ENCODE data around the gene PIGS. TPM values are rescaled to one million over a fixed set of nuclear protein-coding genes. Genes with fewer than 3 reads are reported as not detected.

The PIGS gene
- total and polyA plus RNA-seq, 9 of the 15 experiments (the other 6 are each of a cell fraction or from before 2014, with no cell fraction given): 47.5 to 138 (median 57.6) TPM

DNA sequence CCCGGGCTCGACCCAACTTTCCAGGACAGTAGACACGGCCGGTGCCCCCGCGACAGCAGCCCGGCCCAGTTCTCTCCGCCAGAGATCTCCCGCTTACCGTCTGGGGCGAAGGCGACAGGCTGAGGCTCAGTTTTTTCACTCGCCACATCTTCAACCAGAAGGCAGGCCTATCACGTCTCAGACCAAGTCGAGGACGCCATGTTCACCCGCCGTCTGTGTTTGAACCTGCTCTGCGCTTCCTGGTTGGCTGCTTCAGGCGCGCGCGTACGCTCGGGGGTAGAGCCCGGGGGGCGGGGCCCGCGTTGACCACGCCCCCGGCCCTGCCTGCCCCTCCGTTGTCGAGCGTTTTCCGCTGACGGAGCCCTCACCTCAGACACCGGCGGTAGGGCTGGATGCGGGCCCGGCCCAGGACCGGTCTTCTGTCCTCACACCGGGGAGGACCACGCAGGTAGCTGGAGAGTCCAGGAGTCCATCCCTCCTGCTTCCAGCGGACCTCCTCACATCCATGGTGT is 27.5 kb upstream of the PIGS start, which contains the start of gene SPAG5 (continued):
- TF ChIP-seq, protein P1, sequence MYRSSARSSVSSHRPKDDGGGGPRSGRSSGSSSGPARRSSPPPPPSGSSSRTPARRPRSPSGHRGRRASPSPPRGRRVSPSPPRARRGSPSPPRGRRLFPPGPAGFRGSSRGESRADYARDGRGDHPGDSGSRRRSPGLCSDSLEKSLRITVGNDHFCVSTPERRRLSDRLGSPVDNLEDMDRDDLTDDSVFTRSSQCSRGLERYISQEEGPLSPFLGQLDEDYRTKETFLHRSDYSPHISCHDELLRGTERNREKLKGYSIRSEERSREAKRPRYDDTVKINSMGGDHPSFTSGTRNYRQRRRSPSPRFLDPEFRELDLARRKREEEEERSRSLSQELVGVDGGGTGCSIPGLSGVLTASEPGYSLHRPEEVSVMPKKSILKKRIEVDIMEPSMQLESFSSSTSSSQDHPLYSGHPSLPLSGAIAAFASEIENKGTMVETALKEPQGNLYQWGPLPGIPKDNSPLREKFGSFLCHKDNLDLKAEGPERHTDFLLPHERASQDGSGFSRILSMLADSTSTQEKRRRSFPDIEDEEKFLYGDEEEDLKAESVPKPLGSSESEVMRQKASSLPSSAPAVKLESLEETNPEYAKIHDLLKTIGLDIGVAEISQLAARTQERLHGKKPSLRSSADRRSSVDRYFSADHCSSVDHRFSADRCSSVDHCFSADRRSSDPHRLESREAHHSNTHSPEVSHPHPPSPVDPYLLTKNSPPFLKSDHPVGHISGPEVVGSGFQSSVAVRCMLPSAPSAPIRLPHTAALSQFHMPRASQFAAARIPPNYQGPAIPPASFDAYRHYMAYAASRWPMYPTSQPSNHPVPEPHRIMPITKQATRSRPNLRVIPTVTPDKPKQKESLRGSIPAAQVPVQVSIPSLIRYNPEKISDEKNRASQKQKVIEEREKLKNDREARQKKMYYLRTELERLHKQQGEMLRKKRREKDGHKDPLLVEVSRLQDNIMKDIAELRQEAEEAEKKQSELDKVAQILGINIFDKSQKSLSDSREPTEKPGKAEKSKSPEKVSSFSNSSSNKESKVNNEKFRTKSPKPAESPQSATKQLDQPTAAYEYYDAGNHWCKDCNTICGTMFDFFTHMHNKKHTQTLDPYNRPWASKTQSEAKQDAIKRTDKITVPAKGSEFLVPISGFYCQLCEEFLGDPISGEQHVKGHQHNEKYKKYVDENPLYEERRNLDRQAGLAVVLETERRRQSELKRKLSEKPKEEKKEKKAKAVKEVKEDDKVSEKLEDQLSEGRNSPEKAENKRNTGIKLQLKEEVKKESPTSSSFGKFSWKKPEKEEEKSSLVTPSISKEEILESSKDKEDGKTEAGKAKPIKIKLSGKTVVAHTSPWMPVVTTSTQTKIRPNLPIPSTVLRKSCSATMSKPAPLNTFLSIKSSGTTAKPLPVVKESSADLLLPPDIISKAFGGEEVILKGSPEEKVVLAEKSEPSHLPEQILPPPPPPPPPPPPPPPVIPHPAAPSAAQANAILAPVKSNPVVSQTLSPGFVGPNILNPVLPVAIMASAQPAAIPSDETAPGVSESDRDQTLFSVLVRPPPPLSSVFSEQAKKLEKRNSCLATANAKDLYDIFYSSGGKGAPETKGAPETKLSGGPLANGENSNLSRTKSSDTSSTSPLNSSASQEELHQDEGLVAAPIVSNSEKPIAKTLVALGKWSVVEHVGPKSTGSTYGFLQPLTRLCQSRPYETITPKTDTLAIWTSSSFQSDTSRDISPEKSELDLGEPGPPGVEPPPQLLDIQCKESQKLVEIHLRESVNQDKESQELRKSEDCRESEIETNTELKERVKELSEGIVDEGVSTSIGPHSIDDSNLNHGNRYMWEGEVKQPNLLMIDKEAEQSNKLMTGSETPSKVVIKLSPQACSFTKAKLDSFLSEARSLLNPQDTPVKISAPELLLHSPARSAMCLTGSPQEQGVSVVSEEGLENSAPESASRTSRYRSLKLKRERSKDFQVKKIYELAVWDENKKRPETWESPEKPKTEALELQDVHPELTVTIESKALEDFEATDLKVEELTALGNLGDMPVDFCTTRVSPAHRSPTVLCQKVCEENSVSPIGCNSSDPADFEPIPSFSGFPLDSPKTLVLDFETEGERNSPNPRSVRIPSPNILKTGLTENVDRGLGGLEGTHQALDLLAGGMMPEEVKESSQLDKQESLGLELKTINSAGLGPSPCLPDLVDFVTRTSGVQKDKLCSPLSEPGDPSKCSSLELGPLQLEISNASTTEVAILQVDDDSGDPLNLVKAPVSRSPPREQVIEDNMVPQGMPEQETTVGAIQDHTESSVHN (IDR thresholded peaks at IDR 0.05; ENCODE audit: borderline replicate concordance in 1 of 2, low read depth in 1 of 2): no peak
- TF ChIP-seq, protein P2, sequence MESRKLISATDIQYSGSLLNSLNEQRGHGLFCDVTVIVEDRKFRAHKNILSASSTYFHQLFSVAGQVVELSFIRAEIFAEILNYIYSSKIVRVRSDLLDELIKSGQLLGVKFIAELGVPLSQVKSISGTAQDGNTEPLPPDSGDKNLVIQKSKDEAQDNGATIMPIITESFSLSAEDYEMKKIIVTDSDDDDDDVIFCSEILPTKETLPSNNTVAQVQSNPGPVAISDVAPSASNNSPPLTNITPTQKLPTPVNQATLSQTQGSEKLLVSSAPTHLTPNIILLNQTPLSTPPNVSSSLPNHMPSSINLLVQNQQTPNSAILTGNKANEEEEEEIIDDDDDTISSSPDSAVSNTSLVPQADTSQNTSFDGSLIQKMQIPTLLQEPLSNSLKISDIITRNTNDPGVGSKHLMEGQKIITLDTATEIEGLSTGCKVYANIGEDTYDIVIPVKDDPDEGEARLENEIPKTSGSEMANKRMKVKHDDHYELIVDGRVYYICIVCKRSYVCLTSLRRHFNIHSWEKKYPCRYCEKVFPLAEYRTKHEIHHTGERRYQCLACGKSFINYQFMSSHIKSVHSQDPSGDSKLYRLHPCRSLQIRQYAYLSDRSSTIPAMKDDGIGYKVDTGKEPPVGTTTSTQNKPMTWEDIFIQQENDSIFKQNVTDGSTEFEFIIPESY (CRISPR knock-in tag; IDR thresholded peaks at IDR 0.05): no peak
- no peak for TF ChIP-seq MCM7 (IDR thresholded peaks at IDR 0.05)
- no peak for TF ChIP-seq CBFA2T3 (IDR thresholded peaks at IDR 0.05)
- no peak for TF ChIP-seq MAFG (tag; conservative IDR thresholded peaks at IDR 0.05)
- TF ChIP-seq ZNF124 (CRISPR knock-in tag; IDR thresholded peaks at IDR 0.05): no peak
- TF ChIP-seq HMG20B (CRISPR knock-in tag; IDR thresholded peaks at IDR 0.05): no peak
- TF ChIP-seq ARID1B (IDR thresholded peaks at IDR 0.05): no peak; the same call in 1 of the 2 replicates
- no peak for TF ChIP-seq ZNF766 (CRISPR knock-in tag; conservative IDR thresholded peaks at IDR 0.05)
- TF ChIP-seq, protein P3, sequence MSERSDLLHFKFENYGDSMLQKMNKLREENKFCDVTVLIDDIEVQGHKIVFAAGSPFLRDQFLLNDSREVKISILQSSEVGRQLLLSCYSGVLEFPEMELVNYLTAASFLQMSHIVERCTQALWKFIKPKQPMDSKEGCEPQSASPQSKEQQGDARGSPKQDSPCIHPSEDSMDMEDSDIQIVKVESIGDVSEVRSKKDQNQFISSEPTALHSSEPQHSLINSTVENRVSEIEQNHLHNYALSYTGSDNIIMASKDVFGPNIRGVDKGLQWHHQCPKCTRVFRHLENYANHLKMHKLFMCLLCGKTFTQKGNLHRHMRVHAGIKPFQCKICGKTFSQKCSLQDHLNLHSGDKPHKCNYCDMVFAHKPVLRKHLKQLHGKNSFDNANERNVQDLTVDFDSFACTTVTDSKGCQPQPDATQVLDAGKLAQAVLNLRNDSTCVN (CRISPR knock-in tag; IDR thresholded peaks at IDR 0.05): no peak
- 0 out of 2 replicates have a peak, but pooled peaks have one; percentile 43 for TF ChIP-seq SOX6 (IDR thresholded peaks at IDR 0.05)
- TF ChIP-seq, protein P4, sequence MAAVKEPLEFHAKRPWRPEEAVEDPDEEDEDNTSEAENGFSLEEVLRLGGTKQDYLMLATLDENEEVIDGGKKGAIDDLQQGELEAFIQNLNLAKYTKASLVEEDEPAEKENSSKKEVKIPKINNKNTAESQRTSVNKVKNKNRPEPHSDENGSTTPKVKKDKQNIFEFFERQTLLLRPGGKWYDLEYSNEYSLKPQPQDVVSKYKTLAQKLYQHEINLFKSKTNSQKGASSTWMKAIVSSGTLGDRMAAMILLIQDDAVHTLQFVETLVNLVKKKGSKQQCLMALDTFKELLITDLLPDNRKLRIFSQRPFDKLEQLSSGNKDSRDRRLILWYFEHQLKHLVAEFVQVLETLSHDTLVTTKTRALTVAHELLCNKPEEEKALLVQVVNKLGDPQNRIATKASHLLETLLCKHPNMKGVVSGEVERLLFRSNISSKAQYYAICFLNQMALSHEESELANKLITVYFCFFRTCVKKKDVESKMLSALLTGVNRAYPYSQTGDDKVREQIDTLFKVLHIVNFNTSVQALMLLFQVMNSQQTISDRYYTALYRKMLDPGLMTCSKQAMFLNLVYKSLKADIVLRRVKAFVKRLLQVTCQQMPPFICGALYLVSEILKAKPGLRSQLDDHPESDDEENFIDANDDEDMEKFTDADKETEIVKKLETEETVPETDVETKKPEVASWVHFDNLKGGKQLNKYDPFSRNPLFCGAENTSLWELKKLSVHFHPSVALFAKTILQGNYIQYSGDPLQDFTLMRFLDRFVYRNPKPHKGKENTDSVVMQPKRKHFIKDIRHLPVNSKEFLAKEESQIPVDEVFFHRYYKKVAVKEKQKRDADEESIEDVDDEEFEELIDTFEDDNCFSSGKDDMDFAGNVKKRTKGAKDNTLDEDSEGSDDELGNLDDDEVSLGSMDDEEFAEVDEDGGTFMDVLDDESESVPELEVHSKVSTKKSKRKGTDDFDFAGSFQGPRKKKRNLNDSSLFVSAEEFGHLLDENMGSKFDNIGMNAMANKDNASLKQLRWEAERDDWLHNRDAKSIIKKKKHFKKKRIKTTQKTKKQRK (IDR thresholded peaks at IDR 0.05; ENCODE audit: borderline replicate concordance, low read depth, low read length): no peak
- no peak for TF ChIP-seq ZNF561 (CRISPR knock-in tag; conservative IDR thresholded peaks at IDR 0.05)
- TF ChIP-seq PHTF2 (CRISPR knock-in tag; IDR thresholded peaks at IDR 0.05): no peak
